ENCODE results near the gene TNRC6A.

DNA sequence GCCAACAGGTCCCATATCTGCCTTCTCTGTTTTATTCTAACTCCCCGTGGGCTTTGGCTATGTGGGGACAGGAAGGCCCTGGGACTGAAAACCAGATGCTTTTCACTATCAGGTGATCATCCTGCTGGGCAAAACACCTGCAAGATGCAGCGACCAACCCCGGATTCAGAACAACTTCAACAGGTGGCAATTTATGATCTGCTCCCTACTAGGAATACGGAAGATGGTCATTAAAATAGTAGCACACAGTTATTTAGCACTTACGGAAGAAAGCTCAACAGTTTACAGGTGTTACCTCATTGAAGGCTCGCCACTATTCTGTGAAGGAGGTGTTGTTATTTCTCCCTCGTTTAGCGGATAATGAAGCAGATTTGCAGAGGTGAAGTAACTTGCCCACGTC is 108.5 kb downstream of the TNRC6A start:
- TF ChIP-seq EZH2 (IDR thresholded peaks at IDR 0.05; ENCODE audit: insufficient read depth, poor library complexity, severe bottlenecking) (no peak), EZH2phosphoT487 (IDR thresholded peaks at IDR 0.05; ENCODE audit: insufficient read depth, low read depth) (no peak)
